Type B pancreatic cell (in vitro differentiated cells): ENCODE data around the gene DENND6B. TPM values are rescaled to one million over a fixed set of nuclear protein-coding genes. Genes with fewer than 3 reads are reported as not detected.
A peak's percentile ranks its signal among the peaks of the same experiment; 100 is the strongest.

ENCODE experiments used
- DNase-seq: peaks from one replicate; pipeline ENCODE4 v3.0.0; 2021; ENCODE audit warnings: mixed read lengths; ENCODE audit not compliant: unreplicated experiment; ENCODE audit errors: extremely low spot score
- H3K27ac Mint-ChIP-seq: 2 replicates; pipeline ENCODE4 v1.8.0; 2021; ENCODE audit warnings: mild to moderate bottlenecking, mixed read lengths
- H3K27me3 Mint-ChIP-seq: 2 replicates; pipeline ENCODE4 v1.8.0; 2021; ENCODE audit warnings: mixed read lengths
- H3K36me3 Mint-ChIP-seq: 2 replicates; pipeline ENCODE4 v1.8.0; 2021; ENCODE audit warnings: mixed read lengths
- H3K4me1 Mint-ChIP-seq: one replicate; pipeline ENCODE4 v1.8.0; 2021; ENCODE audit warnings: mixed read lengths; ENCODE audit not compliant: unreplicated experiment
- H3K4me3 Mint-ChIP-seq: 2 replicates; pipeline ENCODE4 v1.8.0; 2021; ENCODE audit warnings: mild to moderate bottlenecking, mixed read lengths
- H3K9me3 Mint-ChIP-seq: 2 replicates; pipeline ENCODE4 v1.8.0; 2021; ENCODE audit warnings: mixed read lengths
- CTCF ChIP-seq: fragments of 200-600 bp; sonication (generic); conservative IDR thresholded peaks from 2 replicates; pipeline ENCODE4 v1.5.0; 2021; ENCODE audit warnings: antibody characterized with exemption, mild to moderate bottlenecking
- total RNA-seq: library from RNA; stranded (reverse); gene quantifications from 2 replicates; pipeline ENCODE4 v1.2.1, GENCODE V29; 2021; ENCODE audit warnings: low replicate concordance

Gene DENND6B
- total RNA-seq, 1 donor from 2014 or later, result 25.6 TPM

GRCh38 chr22:50260801-50261614 lies 65.8 kb downstream of the DENND6B start:
- no peak for DNase-seq
- H3K36me3 Mint-ChIP-seq, result no peaks in the 10 kb centered on the region
- H3K9me3 Mint-ChIP-seq, result no peaks in the 10 kb centered on the region
- peak overlapping the region; percentile 73 for H3K4me3 Mint-ChIP-seq
- H3K4me1 Mint-ChIP-seq, result peaks cover 5% of the 10 kb centered on the region
- no peak for TF ChIP-seq CTCF
- no peak overlapping the region for H3K27ac Mint-ChIP-seq
- H3K27me3 Mint-ChIP-seq, result peaks cover 13% of the 10 kb centered on the region

- Mint-ChIP-seq H3K4me3 (peak overlapping the region; percentile 73), H3K9me3 (no peaks in the 10 kb centered on the region), H3K27ac (no peak overlapping the region), H3K36me3 (no peaks in the 10 kb centered on the region), H3K27me3 (peaks cover 13% of the 10 kb centered on the region), H3K4me1 (peaks cover 5% of the 10 kb centered on the region)
- no peak for TF ChIP-seq CTCF
- no peak for DNase-seq
These were observed 66.4 kb downstream of the DENND6B start for GRCh38 chr22:50260434-50260800.

GRCh38 chr22:50259302-50259701 lies 67.5 kb downstream of the DENND6B start:
- Mint-ChIP-seq H3K27ac (no peak overlapping the region), H3K4me3 (no peak overlapping the region)

More at GRCh38 chr22:50259302-50259701, 67.5 kb downstream of the DENND6B start:
- no peak for TF ChIP-seq CTCF
- Mint-ChIP-seq H3K9me3 (no peaks in the 10 kb centered on the region), H3K4me1 (peaks cover 5% of the 10 kb centered on the region), H3K36me3 (no peaks in the 10 kb centered on the region), H3K27me3 (peaks cover 7% of the 10 kb centered on the region)
- no peak for DNase-seq

Other genes starting within 250 kb of the DENND6B start
- 0.19 TPM in 1 of 2 replicates, not detected in the other for gene MLC1, start 241.6 kb downstream of the DENND6B start, total RNA-seq
- gene MOV10L1, start 237.0 kb downstream of the DENND6B start, total RNA-seq, result 0.10 and 0.19 TPM in 2 replicates
- gene PANX2, start 156.3 kb downstream of the DENND6B start, total RNA-seq, result 3.0 and 9.3 TPM in 2 replicates
- 33.8 and 37.7 TPM in 2 replicates for gene TRABD, start 141.1 kb downstream of the DENND6B start, total RNA-seq
- 23.8 and 28.5 TPM in 2 replicates for gene SELENOO, start 126.0 kb downstream of the DENND6B start, total RNA-seq
- 43.0 and 51.4 TPM in 2 replicates for gene TUBGCP6, start 82.0 kb downstream of the DENND6B start, total RNA-seq
- gene HDAC10, start 75.7 kb downstream of the DENND6B start, total RNA-seq, result 29.5 and 37.1 TPM in 2 replicates
- 11.4 and 31.3 TPM in 2 replicates for gene MAPK12, start 65.3 kb downstream of the DENND6B start, total RNA-seq
- gene MAPK11, start 56.6 kb downstream of the DENND6B start, total RNA-seq, result 4.0 and 7.4 TPM in 2 replicates
- 352 and 500 TPM in 2 replicates for gene PLXNB2, start 19.4 kb downstream of the DENND6B start, total RNA-seq
- 56.4 and 62.8 TPM in 2 replicates for gene PPP6R2, start 16.3 kb upstream of the DENND6B start, total RNA-seq
- 119 and 133 TPM in 2 replicates for gene SBF1, start 148.0 kb upstream of the DENND6B start, total RNA-seq
- 2.6 and 10.2 TPM in 2 replicates for gene ADM2, start 154.5 kb upstream of the DENND6B start, total RNA-seq
- gene MIOX, start 159.8 kb upstream of the DENND6B start, total RNA-seq, result 1.2 TPM in 1 of 2 replicates, not detected in the other
- gene LMF2, start 180.7 kb upstream of the DENND6B start, total RNA-seq, result 65.5 and 74.0 TPM in 2 replicates
- 60.0 and 75.2 TPM in 2 replicates for gene NCAPH2, start 181.2 kb upstream of the DENND6B start, total RNA-seq
- gene SCO2, start 198.6 kb upstream of the DENND6B start, total RNA-seq, result 2.0 and 6.1 TPM in 2 replicates
- 5.8 and 6.1 TPM in 2 replicates for gene TYMP, start 203.0 kb upstream of the DENND6B start, total RNA-seq
- gene KLHDC7B, start 218.9 kb upstream of the DENND6B start, total RNA-seq, result 0.10 TPM in 1 of 2 replicates, not detected in the other
- gene SYCE3, start 235.9 kb upstream of the DENND6B start, total RNA-seq, result not detected in 2 replicates